Measurements from ENCODE around the gene SNTN.

SNTN gene

DNA sequence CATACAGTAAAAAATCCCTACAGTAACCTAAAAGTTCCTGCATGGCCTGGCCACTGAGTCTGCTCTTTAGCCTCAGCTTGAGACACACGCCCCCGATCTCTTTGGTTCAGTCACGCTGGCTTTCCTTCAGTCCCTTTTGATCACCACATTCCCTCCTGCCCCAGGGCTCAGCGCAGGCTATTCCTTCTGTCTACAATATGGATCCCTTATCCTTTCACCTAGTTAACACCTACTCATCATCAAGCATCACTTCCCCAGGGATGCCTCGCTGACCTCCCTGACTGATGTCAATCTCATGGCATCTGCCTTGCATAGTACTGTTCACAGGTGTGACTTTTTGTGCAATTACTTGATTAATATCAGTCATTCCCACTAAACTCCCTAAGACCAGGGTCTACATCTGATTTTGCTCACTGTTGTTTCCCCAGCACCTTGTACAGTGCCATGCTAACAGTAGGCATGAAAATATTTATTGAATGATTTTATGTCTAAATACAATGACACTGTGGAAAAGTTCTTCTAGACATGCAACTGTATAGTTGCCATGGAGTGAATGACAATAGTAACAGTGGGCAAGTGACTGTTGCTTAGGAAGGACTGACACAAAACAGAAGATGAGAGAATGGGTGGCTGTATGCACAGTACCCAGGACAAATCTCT is at the start of gene SNTN:
SNTN (plus strand) TSS at position 610 of the 660 bp plus-strand sequence; CDS start at position 623, 13 bp downstream.
- H3K27ac ChIP-seq: no peak within 1 kb of the TSS

DNA sequence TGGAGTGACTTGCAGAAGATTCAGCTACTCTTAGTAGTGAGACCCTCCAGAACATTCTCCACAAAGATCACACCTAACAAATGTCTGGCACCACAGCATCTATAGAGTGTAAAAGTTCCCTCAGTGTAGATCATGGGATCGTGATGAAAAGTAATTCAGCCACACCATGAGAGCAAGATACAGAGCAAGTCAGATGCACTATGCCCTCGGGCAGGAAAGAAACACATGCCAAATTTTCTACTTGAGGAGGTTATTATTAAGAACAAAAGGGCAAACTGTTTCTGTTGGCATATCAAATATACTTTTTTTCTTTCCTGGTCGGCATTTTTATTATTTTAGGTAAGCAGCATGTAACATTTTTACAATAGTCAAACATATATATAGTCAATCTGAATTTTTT is 44.8 kb upstream of the SNTN start:
- H3K27ac ChIP-seq: no peak overlapping the region
- TF ChIP-seq ZFX (IDR thresholded peaks at IDR 0.05): no peak
- TF ChIP-seq CTCF (conservative IDR thresholded peaks at IDR 0.05): no peak

More for the DNA sequence above, at the start of gene SNTN:
- no peak for TF ChIP-seq ZFX (IDR thresholded peaks at IDR 0.05)
- TF ChIP-seq CTCF (conservative IDR thresholded peaks at IDR 0.05): no peak

DNA sequence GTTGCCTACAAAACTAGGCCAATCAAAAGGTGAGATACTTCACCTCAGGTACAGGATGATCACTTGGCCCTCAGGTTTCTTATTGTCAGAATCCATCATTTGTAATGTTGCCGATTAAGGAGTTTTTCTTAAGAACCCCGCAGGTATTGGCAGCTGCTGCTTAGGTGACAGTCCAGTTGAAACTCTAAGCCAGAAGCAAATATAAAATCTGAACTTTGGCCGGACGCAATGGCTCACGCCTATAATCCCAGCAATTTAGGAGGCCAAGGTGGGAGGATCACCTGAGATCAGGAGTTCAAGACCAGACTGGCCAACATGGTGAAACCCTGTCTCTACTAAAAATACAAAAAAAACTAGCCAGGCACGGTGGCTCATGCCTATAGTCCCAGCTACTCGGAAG is 43.1 kb upstream of the SNTN start:
- TF ChIP-seq CTCF (conservative IDR thresholded peaks at IDR 0.05): no peak
- no peak for TF ChIP-seq ZFX (IDR thresholded peaks at IDR 0.05)
- no peak overlapping the region for H3K27ac ChIP-seq

DNA sequence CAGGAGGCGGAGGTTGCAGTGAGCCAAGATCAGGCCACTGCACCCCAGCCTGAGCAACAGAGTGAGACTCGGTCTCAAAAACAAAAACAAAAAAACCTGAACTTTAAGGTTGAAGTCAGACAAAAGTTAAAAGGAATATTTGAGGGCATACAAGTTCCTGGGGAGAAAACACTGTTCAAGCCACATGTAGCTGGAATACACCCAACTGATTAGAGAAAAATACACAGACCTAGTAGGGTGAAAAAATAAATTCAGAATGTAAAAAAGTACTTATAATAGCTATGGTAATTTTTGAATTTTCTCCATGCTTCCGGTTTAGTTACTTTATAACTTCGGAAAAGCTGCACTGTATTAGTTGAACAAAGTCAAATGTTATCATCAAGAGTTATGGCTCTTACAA is 42.6 kb upstream of the SNTN start:
- TF ChIP-seq CTCF (conservative IDR thresholded peaks at IDR 0.05) (no peak), ZFX (IDR thresholded peaks at IDR 0.05) (no peak)

DNA sequence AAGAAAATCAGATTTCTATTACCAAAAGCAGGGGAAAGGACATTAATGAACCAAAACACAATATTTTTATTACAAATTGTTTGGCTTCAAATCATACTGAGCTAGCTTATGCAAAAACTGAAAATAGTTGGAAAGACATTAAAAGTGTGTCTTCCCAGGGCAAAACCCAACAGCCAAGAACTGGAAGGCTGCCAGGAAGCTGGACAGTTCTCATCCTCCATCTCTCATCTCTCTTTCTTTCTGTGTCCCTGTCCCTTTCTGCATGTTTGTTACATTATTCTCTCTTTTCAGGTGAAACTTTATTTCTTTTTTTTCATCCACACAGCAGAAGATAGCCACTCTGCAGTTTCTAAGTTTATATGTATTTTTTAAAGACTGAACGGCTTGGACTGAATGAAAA is 41.1 kb upstream of the SNTN start:
- no peak overlapping the region for H3K27ac ChIP-seq
- TF ChIP-seq ZFX (IDR thresholded peaks at IDR 0.05): no peak
- no peak for TF ChIP-seq CTCF (conservative IDR thresholded peaks at IDR 0.05)

More for the DNA sequence above, 42.6 kb upstream of the SNTN start:
- H3K27ac ChIP-seq: no peak overlapping the region

GRCh38 chr3:63613561-63613960 is 38.9 kb upstream of the SNTN start:
- TF ChIP-seq CTCF (conservative IDR thresholded peaks at IDR 0.05): no peak
- TF ChIP-seq ZFX (IDR thresholded peaks at IDR 0.05): no peak
- H3K27ac ChIP-seq: no peak overlapping the region

- TF ChIP-seq ZFX (IDR thresholded peaks at IDR 0.05): no peak
- TF ChIP-seq CTCF (conservative IDR thresholded peaks at IDR 0.05): no peak
- H3K27ac ChIP-seq: no peak overlapping the region
Observed at GRCh38 chr3:63617391-63617790, 35.1 kb upstream of the SNTN start.

Data from C4-2B (cell line).